ENCODE measurements around the gene UNK. TPM values are rescaled to one million over a fixed set of nuclear protein-coding genes. Genes with fewer than 3 reads are reported as not detected.

Gene UNK
- total RNA-seq, 1 experiment from 2014 or later, result 35.4 TPM

DNA sequence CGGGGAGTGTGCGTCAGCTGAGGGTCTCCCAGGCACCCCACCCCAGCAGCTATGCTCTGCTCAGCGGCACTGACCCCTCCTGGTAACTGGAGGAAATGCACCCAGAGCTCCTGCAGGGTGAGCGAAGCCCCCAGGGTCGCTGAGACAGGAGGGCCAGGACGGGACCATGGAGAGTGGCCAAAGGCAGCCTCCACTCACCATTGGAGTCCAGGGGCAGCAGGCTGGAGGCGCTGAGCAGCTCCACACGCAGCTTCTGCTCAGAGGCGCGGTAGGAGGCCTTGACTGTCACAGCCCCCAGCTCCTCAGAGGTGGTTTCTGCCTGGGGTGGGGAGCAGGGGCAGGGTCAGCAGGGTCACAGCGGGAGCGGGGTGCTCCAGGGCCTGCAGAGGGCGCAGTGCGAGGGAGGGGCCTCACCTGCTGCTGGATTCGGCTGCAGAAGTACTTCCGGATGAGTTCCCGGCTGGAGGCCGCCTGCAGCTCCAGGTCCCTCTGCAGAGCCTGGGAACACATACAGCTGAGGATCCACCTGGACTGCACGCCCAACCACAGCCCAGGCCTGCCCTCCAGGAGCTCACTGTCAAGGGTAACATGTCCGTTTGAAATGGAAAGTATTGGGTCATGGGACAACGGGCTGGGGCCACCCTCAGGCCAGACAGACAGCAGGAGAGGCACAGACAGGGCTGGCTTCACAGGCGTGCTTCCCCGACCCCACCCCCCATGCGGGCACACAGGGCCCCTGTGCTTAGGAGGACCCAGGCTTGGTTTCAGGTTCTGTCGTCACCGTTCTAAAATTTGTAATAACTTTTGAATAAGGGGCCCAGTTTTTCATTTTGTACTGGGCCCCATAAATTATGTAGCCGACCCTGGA, 45.8 kb downstream of the UNK start:
- ATAC-seq, result peak; percentile 14
- Mint-ChIP-seq H3K4me3 (peak overlapping the region; percentile 59), H3K36me3 (no peaks in the 10 kb centered on the region), H3K4me1 (peaks cover 38% of the 10 kb centered on the region), H3K9me3 (no peaks in the 10 kb centered on the region), H3K27ac (peak overlapping the region; percentile 97), H3K27me3 (ENCODE audit: low read depth) (no peaks in the 10 kb centered on the region)
- ChIA-PET CTCF (interaction anchor here (0.5 to 5.5 kb wide), 62 partner anchors 8 to 991 kb away, joined by 3 to 180 read pairs (median 5); partner anchors contain the start of genes FBF1, GALK1, MIF4GD and MRPL38), POLR2A (interaction anchor here (0.6 to 2.0 kb wide), 5 partner anchors 25 to 56 kb away, joined by 3 to 9 read pairs (median 3); partner anchors contain the start of genes UNK and WBP2)
- peak; percentile 85 for DNase-seq (ENCODE audit: low spot score)
- TF ChIP-seq, protein P1, sequence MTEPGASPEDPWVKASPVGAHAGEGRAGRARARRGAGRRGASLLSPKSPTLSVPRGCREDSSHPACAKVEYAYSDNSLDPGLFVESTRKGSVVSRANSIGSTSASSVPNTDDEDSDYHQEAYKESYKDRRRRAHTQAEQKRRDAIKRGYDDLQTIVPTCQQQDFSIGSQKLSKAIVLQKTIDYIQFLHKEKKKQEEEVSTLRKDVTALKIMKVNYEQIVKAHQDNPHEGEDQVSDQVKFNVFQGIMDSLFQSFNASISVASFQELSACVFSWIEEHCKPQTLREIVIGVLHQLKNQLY (CRISPR knock-in tag; IDR thresholded peaks at IDR 0.05), result no peak
- TF ChIP-seq E2F5 (CRISPR knock-in tag; IDR thresholded peaks at IDR 0.05) (no peak), HMGA2 (CRISPR knock-in tag; IDR thresholded peaks at IDR 0.05) (no peak), ERG (CRISPR knock-in tag; IDR thresholded peaks at IDR 0.05) (no peak), CBFB (CRISPR knock-in tag; IDR thresholded peaks at IDR 0.05; ENCODE audit: low read depth) (0 out of 2 replicates have a peak, but pooled peaks have one; percentile 32), FOXK1 (CRISPR knock-in tag; IDR thresholded peaks at IDR 0.05) (peak; percentile 50; the same call in 1 of the 2 replicates), STAT6 (CRISPR knock-in tag; conservative IDR thresholded peaks at IDR 0.05; ENCODE audit: low read depth) (no peak), NFYB (CRISPR knock-in tag; conservative IDR thresholded peaks at IDR 0.05; ENCODE audit: low read depth) (no peak), ETV6 (CRISPR knock-in tag; IDR thresholded peaks at IDR 0.05) (no peak), RORB (CRISPR knock-in tag; IDR thresholded peaks at IDR 0.05) (no peak), JUN (CRISPR knock-in tag; IDR thresholded peaks at IDR 0.05) (no peak), CREM (CRISPR knock-in tag; IDR thresholded peaks at IDR 0.05) (no peak), SP1 (CRISPR knock-in tag; conservative IDR thresholded peaks at IDR 0.05) (peak; percentile 77; the same call in 1 of the 2 replicates), ATF6 (CRISPR knock-in tag; IDR thresholded peaks at IDR 0.05) (no peak), GRHL2 (CRISPR knock-in tag; IDR thresholded peaks at IDR 0.05; ENCODE audit: insufficient replicate concordance, severe bottlenecking) (no peak), ZNF317 (CRISPR knock-in tag; IDR thresholded peaks at IDR 0.05; ENCODE audit: borderline replicate concordance, low read depth) (no peak), SMAD4 (CRISPR knock-in tag; IDR thresholded peaks at IDR 0.05) (no peak), ZNF121 (CRISPR knock-in tag; IDR thresholded peaks at IDR 0.05) (peak; percentile 56; the same call in 1 of the 2 replicates), KAT7 (CRISPR knock-in tag; IDR thresholded peaks at IDR 0.05; ENCODE audit: borderline replicate concordance) (no peak)
- TF ChIP-seq, protein P2, sequence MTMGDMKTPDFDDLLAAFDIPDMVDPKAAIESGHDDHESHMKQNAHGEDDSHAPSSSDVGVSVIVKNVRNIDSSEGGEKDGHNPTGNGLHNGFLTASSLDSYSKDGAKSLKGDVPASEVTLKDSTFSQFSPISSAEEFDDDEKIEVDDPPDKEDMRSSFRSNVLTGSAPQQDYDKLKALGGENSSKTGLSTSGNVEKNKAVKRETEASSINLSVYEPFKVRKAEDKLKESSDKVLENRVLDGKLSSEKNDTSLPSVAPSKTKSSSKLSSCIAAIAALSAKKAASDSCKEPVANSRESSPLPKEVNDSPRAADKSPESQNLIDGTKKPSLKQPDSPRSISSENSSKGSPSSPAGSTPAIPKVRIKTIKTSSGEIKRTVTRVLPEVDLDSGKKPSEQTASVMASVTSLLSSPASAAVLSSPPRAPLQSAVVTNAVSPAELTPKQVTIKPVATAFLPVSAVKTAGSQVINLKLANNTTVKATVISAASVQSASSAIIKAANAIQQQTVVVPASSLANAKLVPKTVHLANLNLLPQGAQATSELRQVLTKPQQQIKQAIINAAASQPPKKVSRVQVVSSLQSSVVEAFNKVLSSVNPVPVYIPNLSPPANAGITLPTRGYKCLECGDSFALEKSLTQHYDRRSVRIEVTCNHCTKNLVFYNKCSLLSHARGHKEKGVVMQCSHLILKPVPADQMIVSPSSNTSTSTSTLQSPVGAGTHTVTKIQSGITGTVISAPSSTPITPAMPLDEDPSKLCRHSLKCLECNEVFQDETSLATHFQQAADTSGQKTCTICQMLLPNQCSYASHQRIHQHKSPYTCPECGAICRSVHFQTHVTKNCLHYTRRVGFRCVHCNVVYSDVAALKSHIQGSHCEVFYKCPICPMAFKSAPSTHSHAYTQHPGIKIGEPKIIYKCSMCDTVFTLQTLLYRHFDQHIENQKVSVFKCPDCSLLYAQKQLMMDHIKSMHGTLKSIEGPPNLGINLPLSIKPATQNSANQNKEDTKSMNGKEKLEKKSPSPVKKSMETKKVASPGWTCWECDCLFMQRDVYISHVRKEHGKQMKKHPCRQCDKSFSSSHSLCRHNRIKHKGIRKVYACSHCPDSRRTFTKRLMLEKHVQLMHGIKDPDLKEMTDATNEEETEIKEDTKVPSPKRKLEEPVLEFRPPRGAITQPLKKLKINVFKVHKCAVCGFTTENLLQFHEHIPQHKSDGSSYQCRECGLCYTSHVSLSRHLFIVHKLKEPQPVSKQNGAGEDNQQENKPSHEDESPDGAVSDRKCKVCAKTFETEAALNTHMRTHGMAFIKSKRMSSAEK (CRISPR knock-in tag; IDR thresholded peaks at IDR 0.05; ENCODE audit: borderline replicate concordance), result no peak
- TF ChIP-seq, protein P3, sequence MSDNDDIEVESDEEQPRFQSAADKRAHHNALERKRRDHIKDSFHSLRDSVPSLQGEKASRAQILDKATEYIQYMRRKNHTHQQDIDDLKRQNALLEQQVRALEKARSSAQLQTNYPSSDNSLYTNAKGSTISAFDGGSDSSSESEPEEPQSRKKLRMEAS (CRISPR knock-in tag; IDR thresholded peaks at IDR 0.05), result peak; percentile 67
- TF ChIP-seq, protein P4, sequence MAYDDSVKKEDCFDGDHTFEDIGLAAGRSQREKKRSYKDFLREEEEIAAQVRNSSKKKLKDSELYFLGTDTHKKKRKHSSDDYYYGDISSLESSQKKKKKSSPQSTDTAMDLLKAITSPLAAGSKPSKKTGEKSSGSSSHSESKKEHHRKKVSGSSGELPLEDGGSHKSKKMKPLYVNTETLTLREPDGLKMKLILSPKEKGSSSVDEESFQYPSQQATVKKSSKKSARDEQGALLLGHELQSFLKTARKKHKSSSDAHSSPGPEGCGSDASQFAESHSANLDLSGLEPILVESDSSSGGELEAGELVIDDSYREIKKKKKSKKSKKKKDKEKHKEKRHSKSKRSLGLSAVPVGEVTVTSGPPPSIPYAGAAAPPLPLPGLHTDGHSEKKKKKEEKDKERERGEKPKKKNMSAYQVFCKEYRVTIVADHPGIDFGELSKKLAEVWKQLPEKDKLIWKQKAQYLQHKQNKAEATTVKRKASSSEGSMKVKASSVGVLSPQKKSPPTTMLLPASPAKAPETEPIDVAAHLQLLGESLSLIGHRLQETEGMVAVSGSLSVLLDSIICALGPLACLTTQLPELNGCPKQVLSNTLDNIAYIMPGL (CRISPR knock-in tag; IDR thresholded peaks at IDR 0.05), result peak; percentile 46; the same call in 1 of the 2 replicates

Data from WTC11 (cell line).